Keratinocyte (primary cell): ENCODE measurements around the gene ZSWIM6. TPM values are rescaled to one million over a fixed set of nuclear protein-coding genes. Genes with fewer than 3 reads are reported as not detected.

Experiments used
- DNase-seq: peaks from one replicate; pipeline ENCODE4 v3.0.0-alpha.2; 2011; ENCODE audit warnings: low read depth, missing footprints, low spot score
- FAIRE-seq: peaks from 2 replicates; lab custom pipeline; 2011; peaks lifted over from hg19 to GRCh38; lab: Jason Lieb, UNC
- H2AFZ ChIP-seq: 2 replicates; pipeline ENCODE4 v1.6.0; 2012; ENCODE audit warnings: low read length, control low read depth, inconsistent platforms; ENCODE audit not compliant: control insufficient read depth
- H3K27ac ChIP-seq: 2 replicates; pipeline ENCODE4 v1.5.1; 2011; ENCODE audit warnings: low read length; ENCODE audit not compliant: control insufficient read depth, insufficient read depth
- H3K27me3 ChIP-seq: 3 replicates; pipeline ENCODE4 v1.6.0; 2011; ENCODE audit warnings: low read length; ENCODE audit not compliant: control insufficient read depth, insufficient read depth; ENCODE audit errors: extremely low read depth
- H3K36me3 ChIP-seq, 2 experiments: 2 replicates in 1 of 2; 3 replicates in 1 of 2; pipeline ENCODE4 v1.5.1; 2011; ENCODE audit warnings: low read length in 2 of 2, mild to moderate bottlenecking in 1 of 2; ENCODE audit not compliant: control insufficient read depth in 2 of 2, insufficient read depth in 2 of 2; ENCODE audit errors: extremely low read depth in 1 of 2
- H3K4me1 ChIP-seq: 3 replicates; pipeline ENCODE4 v1.5.1; 2011; ENCODE audit warnings: low read length; ENCODE audit not compliant: control insufficient read depth, insufficient read depth; ENCODE audit errors: extremely low read depth
- H3K4me2 ChIP-seq: 3 replicates; pipeline ENCODE4 v1.6.0; 2011; ENCODE audit warnings: low read depth, low read length; ENCODE audit not compliant: control insufficient read depth, insufficient read depth; ENCODE audit errors: extremely low read depth
- H3K4me3 ChIP-seq, 3 experiments: fragments of 200-600 bp in 1 of 3; sonication (generic) in 1 of 3; 2 replicates in 2 of 3; 3 replicates in 1 of 3; pipeline ENCODE4 v1.5.1; 2011 to 2016; ENCODE audit warnings: low read length in 3 of 3, mild to moderate bottlenecking in 3 of 3, control low read depth in 2 of 3, inconsistent platforms in 1 of 3, low read depth in 1 of 3, mixed read lengths in 1 of 3, mixed run types in 1 of 3, moderate library complexity in 1 of 3; ENCODE audit not compliant: control insufficient read depth in 2 of 3, insufficient read depth in 2 of 3; ENCODE audit errors: extremely low read depth in 1 of 3
- H3K79me2 ChIP-seq: 2 replicates; pipeline ENCODE4 v1.6.0; 2012; ENCODE audit warnings: low read length; ENCODE audit not compliant: control insufficient read depth, insufficient read depth
- H3K9ac ChIP-seq: 3 replicates; pipeline ENCODE4 v1.6.0; 2011; ENCODE audit warnings: low read length; ENCODE audit not compliant: control insufficient read depth, insufficient read depth; ENCODE audit errors: extremely low read depth
- H3K9me1 ChIP-seq: 3 replicates; pipeline ENCODE4 v1.6.0; 2011; ENCODE audit warnings: low read length; ENCODE audit not compliant: control insufficient read depth, insufficient read depth; ENCODE audit errors: extremely low read depth
- H3K9me3 ChIP-seq: 2 replicates; pipeline ENCODE4 v1.5.1; 2012; ENCODE audit warnings: low read depth, low read length; ENCODE audit not compliant: control insufficient read depth
- H4K20me1 ChIP-seq: 3 replicates; pipeline ENCODE4 v1.6.0; 2011; ENCODE audit warnings: low read length; ENCODE audit not compliant: control insufficient read depth, insufficient read depth; ENCODE audit errors: extremely low read depth
- EZH2 ChIP-seq: IDR thresholded peaks from one replicate; pipeline ENCODE4 v1.6.1; 2012; ENCODE audit warnings: inconsistent platforms, mild to moderate bottlenecking, low read length, moderate library complexity
- dilution Hi-C: fragments of 300-500 bp; cut with MboI; formaldehyde crosslinking; loops from one replicate; pipeline ENCODE4 v1.7.0; 2020; ENCODE audit warnings: low sequenced_read_pairs; ENCODE audit not compliant: extremely low pct_ligation_motif_present
- polyA plus RNA-seq, 5 experiments: library from polyadenylated mRNA; depleted of rRNA in 3 of 5; stranded (reverse) in 3 of 5; stranded (forward) in 1 of 5; unstranded in 1 of 5; fragments of >200 nt; gene quantifications; 1 replicate in 1 of 5; 2 replicates in 3 of 5; 3 replicates in 1 of 5; pipeline versions ENCODE4 v1.2.1 to v1.2.3, GENCODE V29; 2011 to 2012; ENCODE audit warnings: missing spikeins in 2 of 5, low read depth in 1 of 5, low replicate concordance in 1 of 5
- TF ChIP-seq, protein P1 (sequence below), 3 experiments: IDR thresholded peaks in 1 of 3; conservative IDR thresholded peaks in 1 of 3; optimal IDR thresholded peaks in 1 of 3; 2 replicates in 2 of 3; 3 replicates in 1 of 3; pipeline versions ENCODE3 to v1.5.1; 2011; ENCODE audit warnings: low read length in 3 of 3, mild to moderate bottlenecking in 3 of 3, moderate library complexity in 2 of 3, control low read depth in 1 of 3, inconsistent platforms in 1 of 3; ENCODE audit not compliant: insufficient read depth in 2 of 3; ENCODE audit errors: extremely low read depth in 1 of 3

ZSWIM6 gene
- polyA plus RNA-seq, 1 donor (not counting 4 experiments of a cell fraction or from before 2014, with no cell fraction given), result 9.9 TPM

DNA sequence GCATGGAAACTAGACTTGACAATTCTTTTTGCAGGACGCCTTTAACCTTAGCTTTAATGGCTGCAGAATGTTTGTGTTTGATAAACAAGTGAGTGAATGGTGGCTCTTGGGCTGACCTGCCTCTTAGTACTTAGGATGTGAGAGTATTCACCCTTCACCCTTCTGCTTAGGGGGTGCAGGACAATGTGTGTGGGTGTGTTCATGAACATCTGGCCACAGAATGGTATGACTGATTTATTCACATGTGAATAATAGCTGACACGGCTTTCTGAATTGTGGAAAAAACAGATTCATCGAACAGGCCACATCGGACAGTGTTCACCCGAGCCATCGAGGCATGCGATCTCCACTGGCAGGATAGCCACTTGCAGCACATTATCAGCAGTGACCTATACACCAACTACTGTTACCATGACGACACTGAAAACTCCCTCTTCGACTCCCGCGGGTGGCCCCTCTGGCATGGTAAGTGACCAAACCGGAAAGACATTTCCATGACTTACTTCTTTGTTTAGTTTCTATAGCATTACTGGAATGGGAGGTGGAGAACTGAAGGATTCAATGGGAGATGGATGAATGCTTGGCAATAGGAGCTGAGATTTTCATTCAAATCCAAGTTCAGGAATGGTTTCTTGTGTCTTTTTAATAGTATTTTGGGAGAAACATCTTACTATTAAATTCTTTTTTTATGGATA is 193.6 kb downstream of the ZSWIM6 start:
- Histone ChIP-seq H3K27ac (no peak overlapping the region), H3K9me3 (no peaks in the 10 kb centered on the region), H3K4me1 (no peaks in the 10 kb centered on the region), H3K79me2 (no peaks in the 10 kb centered on the region), H3K9me1 (no peaks in the 10 kb centered on the region), H3K4me3 (no peak overlapping the region), H4K20me1 (no peaks in the 10 kb centered on the region), H3K9ac (no peak overlapping the region), H3K27me3 (no peaks in the 10 kb centered on the region), H3K4me2 (no peak overlapping the region), H3K36me3 (peaks cover 8% of the 10 kb centered on the region in 2 experiments), H2AFZ (no peak overlapping the region)
- no peak for DNase-seq
- TF ChIP-seq, protein P1, sequence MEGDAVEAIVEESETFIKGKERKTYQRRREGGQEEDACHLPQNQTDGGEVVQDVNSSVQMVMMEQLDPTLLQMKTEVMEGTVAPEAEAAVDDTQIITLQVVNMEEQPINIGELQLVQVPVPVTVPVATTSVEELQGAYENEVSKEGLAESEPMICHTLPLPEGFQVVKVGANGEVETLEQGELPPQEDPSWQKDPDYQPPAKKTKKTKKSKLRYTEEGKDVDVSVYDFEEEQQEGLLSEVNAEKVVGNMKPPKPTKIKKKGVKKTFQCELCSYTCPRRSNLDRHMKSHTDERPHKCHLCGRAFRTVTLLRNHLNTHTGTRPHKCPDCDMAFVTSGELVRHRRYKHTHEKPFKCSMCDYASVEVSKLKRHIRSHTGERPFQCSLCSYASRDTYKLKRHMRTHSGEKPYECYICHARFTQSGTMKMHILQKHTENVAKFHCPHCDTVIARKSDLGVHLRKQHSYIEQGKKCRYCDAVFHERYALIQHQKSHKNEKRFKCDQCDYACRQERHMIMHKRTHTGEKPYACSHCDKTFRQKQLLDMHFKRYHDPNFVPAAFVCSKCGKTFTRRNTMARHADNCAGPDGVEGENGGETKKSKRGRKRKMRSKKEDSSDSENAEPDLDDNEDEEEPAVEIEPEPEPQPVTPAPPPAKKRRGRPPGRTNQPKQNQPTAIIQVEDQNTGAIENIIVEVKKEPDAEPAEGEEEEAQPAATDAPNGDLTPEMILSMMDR (optimal IDR thresholded peaks at IDR 0.05 in 1 of 3, IDR thresholded peaks at IDR 0.05 in 1 of 3, conservative IDR thresholded peaks at IDR 0.05 in 1 of 3; ENCODE audit: extremely low read depth in 1 of 3, insufficient read depth in 2 of 3, low read length in 3 of 3), result no peak
- TF ChIP-seq EZH2, result no peak
- dilution Hi-C loops, result no loop called here
- no peak for FAIRE-seq

DNA sequence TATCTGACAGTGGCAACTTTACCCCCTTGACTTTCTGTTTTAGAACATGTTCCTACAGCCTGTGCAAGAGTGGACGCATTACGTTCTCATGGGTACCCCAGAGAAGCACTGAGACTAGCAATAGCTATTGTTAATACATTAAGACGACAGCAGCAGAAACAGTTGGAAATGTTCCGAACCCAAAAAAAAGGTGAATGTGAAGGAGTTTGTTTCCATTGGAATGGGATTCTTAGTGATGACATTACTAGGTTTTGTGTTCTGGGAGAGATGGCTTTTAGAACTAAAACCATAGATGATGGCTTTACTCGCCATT is 194.1 kb downstream of the ZSWIM6 start:
- Histone ChIP-seq H3K36me3 (peaks cover 8% of the 10 kb centered on the region in 2 experiments), H3K27ac (no peak overlapping the region)
- no peak for FAIRE-seq

More for the DNA sequence above, 194.1 kb downstream of the ZSWIM6 start:
- Histone ChIP-seq H4K20me1 (no peaks in the 10 kb centered on the region), H3K4me1 (no peaks in the 10 kb centered on the region), H3K79me2 (no peaks in the 10 kb centered on the region), H3K9me1 (no peaks in the 10 kb centered on the region), H3K9ac (no peak overlapping the region), H3K27me3 (no peaks in the 10 kb centered on the region), H3K4me2 (no peak overlapping the region), H2AFZ (no peak overlapping the region), H3K4me3 (no peak overlapping the region), H3K9me3 (no peaks in the 10 kb centered on the region)
- DNase-seq, result no peak
- TF ChIP-seq, protein P1 (optimal IDR thresholded peaks at IDR 0.05 in 1 of 3, IDR thresholded peaks at IDR 0.05 in 1 of 3, conservative IDR thresholded peaks at IDR 0.05 in 1 of 3; ENCODE audit: extremely low read depth in 1 of 3, insufficient read depth in 2 of 3, low read length in 3 of 3), result no peak
- dilution Hi-C loops, result no loop called here
